WTC11 (cell line): ENCODE results near the gene ABL1. TPM values are rescaled to one million over a fixed set of nuclear protein-coding genes. Genes with fewer than 3 reads are reported as not detected.

Source experiments
- ATAC-seq: fragments of 200-7000 bp; cut with Tn5 transposase; 2 replicates; pipeline ENCODE4 v1.10.0; 2021; ENCODE audit warnings: mild to moderate bottlenecking, moderate library complexity
- CTCF ChIA-PET: fragments of 300-600 bp; sonication (Branson Sonifier 250); formaldehyde crosslinking; loops from one replicate; lab custom pipeline; 2021; ENCODE audit warnings: antibody characterized with exemption; lab: Charles Lee
- POLR2A ChIA-PET: fragments of 350-600 bp; sonication (Branson Sonifier 250); formaldehyde crosslinking; loops from one replicate; lab custom pipeline; 2021; ENCODE audit warnings: antibody characterized with exemption; lab: Charles Lee
- DNase-seq: peaks from one replicate; pipeline ENCODE4 v3.0.0; 2021; ENCODE audit warnings: low spot score
- H3K27ac Mint-ChIP-seq: 2 replicates; pipeline ENCODE4 v1.8.0; 2021; ENCODE audit warnings: mixed read lengths
- H3K27me3 Mint-ChIP-seq: 2 replicates; pipeline ENCODE4 v1.8.0; 2021; ENCODE audit warnings: low read depth, mild to moderate bottlenecking, moderate library complexity, mixed read lengths
- H3K36me3 Mint-ChIP-seq: 2 replicates; pipeline ENCODE4 v1.8.0; 2021; ENCODE audit warnings: mixed read lengths
- H3K4me1 Mint-ChIP-seq: 2 replicates; pipeline ENCODE4 v1.8.0; 2022; ENCODE audit warnings: mixed read lengths
- H3K4me3 Mint-ChIP-seq: 2 replicates; pipeline ENCODE4 v1.8.0; 2021; ENCODE audit warnings: mild to moderate bottlenecking, moderate library complexity, mixed read lengths
- H3K9me3 Mint-ChIP-seq: 2 replicates; pipeline ENCODE4 v1.8.0; 2021; ENCODE audit warnings: mixed read lengths
- CTCF ChIP-seq: fragments of 200-600 bp; IDR thresholded peaks from 2 replicates; pipeline ENCODE4 v1.8.0; 2022; ENCODE audit warnings: antibody characterized with exemption
- FOXK1 ChIP-seq: sonication (generic); formaldehyde crosslinking; IDR thresholded peaks from 2 replicates; pipeline ENCODE4 v1.8.0; 2022; ENCODE audit warnings: mild to moderate bottlenecking, moderate library complexity, missing genetic modification reagents
- FOXP1 ChIP-seq: sonication (generic); formaldehyde crosslinking; IDR thresholded peaks from 2 replicates; pipeline ENCODE4 v1.8.0; 2022; ENCODE audit warnings: missing genetic modification reagents, mild to moderate bottlenecking, moderate library complexity, borderline replicate concordance
- JAZF1 ChIP-seq: fragments of 250-450 bp; sonication (Bioruptor Pico); IDR thresholded peaks from 2 replicates; pipeline ENCODE4 v1.9.0; 2021; ENCODE audit warnings: moderate library complexity, mild to moderate bottlenecking, inconsistent platforms
- NFE2L1 ChIP-seq: sonication (generic); formaldehyde crosslinking; IDR thresholded peaks from 2 replicates; pipeline ENCODE4 v1.8.1; 2023; ENCODE audit warnings: missing genetic modification reagents
- OVOL2 ChIP-seq: fragments of 250-450 bp; sonication (Bioruptor Pico); IDR thresholded peaks from 2 replicates; pipeline ENCODE4 v1.9.0; 2021; ENCODE audit warnings: mild to moderate bottlenecking, borderline replicate concordance
- PRRX2 ChIP-seq: fragments of 250-450 bp; sonication (Bioruptor Pico); IDR thresholded peaks from 2 replicates; pipeline ENCODE4 v1.8.0; 2021; ENCODE audit warnings: mild to moderate bottlenecking
- TEAD1 ChIP-seq: sonication (generic); formaldehyde crosslinking; IDR thresholded peaks from 2 replicates; pipeline ENCODE4 v1.8.0; 2022; ENCODE audit warnings: mild to moderate bottlenecking, missing genetic modification reagents
- total RNA-seq: library from RNA; stranded (reverse); gene quantifications from 3 replicates; pipeline ENCODE4 v1.2.3, GENCODE V29; 2021
- TF ChIP-seq, protein P1 (sequence below): sonication (generic); formaldehyde crosslinking; IDR thresholded peaks from 2 replicates; pipeline ENCODE4 v1.8.1; 2022; ENCODE audit warnings: low read depth, mild to moderate bottlenecking, moderate library complexity, missing genetic modification reagents, borderline replicate concordance
- TF ChIP-seq, protein P2 (sequence below): sonication (generic); formaldehyde crosslinking; IDR thresholded peaks from 2 replicates; pipeline ENCODE4 v1.8.1; 2023; ENCODE audit warnings: mild to moderate bottlenecking, missing genetic modification reagents
- TF ChIP-seq, protein P3 (sequence below): sonication (generic); formaldehyde crosslinking; IDR thresholded peaks from 2 replicates; pipeline ENCODE4 v1.8.1; 2023; ENCODE audit warnings: mild to moderate bottlenecking, missing genetic modification reagents
- TF ChIP-seq, protein P4 (sequence below): sonication (generic); formaldehyde crosslinking; IDR thresholded peaks from 2 replicates; pipeline ENCODE4 v1.8.0; 2022; ENCODE audit warnings: missing genetic modification reagents
- TF ChIP-seq, protein P5 (sequence below): fragments of 250-450 bp; sonication (Bioruptor Pico); IDR thresholded peaks from 2 replicates; pipeline ENCODE4 v1.8.0; 2021; ENCODE audit warnings: mild to moderate bottlenecking

ABL1 gene
- total RNA-seq, 1 experiment from 2014 or later, result 104 TPM

DNA sequence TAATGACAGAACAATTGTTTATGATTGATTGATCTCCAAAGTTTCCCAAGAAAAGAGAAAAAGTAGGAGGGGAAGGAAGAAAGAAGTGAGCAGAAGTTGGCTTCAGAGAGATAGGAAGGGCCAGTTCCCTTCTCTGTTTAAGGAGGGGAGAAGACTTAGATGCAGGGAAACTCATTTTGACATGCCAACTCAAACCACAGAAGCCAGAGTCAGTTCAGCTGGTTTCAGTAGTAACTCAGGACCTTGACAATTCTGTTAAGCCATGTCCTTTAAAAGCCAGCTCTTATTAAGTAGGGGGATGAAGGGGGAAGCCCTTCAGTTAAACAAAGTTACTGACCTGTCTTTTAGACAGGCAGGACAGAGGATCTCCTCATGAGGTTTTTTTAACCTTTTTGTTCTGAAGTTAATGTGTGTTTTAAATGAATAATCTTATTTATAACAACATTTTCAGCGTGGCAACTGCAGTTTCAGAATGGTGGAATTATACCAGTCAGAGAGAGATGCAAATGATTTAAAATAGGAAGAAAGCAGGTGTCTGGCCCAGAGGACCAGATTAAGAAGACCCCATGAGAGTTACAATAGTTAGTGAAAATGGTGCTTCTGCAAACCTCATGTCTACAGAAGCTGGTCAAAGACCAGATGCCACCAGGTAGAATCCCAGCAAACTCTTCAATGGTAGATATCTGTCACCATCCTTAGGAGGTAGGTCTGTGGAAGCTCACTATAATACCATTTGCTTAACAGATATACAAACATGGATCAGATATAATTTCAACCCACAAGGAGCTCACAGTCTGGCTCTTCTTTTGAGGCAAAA, 29.3 kb upstream of the ABL1 start:
- Mint-ChIP-seq H3K36me3 (peaks cover 6% of the 10 kb centered on the region; the same call in 1 of the 2 replicates), H3K4me1 (peaks cover 33% of the 10 kb centered on the region), H3K9me3 (peaks cover 7% of the 10 kb centered on the region), H3K27ac (peak overlapping the region; percentile 91), H3K27me3 (no peaks in the 10 kb centered on the region)
- POLR2A ChIA-PET, result interaction anchor here (1.0 kb wide), 1 partner anchor 30 kb away, joined by 3 read pairs; no protein-coding TSS in a partner anchor
- no peak for ATAC-seq
- TF ChIP-seq OVOL2 (CRISPR knock-in tag), result no peak
- no peak for TF ChIP-seq TEAD1 (CRISPR knock-in tag)
- TF ChIP-seq, protein P1, sequence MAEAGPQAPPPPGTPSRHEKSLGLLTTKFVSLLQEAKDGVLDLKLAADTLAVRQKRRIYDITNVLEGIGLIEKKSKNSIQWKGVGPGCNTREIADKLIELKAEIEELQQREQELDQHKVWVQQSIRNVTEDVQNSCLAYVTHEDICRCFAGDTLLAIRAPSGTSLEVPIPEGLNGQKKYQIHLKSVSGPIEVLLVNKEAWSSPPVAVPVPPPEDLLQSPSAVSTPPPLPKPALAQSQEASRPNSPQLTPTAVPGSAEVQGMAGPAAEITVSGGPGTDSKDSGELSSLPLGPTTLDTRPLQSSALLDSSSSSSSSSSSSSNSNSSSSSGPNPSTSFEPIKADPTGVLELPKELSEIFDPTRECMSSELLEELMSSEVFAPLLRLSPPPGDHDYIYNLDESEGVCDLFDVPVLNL, result no peak
- TF ChIP-seq, protein P2, sequence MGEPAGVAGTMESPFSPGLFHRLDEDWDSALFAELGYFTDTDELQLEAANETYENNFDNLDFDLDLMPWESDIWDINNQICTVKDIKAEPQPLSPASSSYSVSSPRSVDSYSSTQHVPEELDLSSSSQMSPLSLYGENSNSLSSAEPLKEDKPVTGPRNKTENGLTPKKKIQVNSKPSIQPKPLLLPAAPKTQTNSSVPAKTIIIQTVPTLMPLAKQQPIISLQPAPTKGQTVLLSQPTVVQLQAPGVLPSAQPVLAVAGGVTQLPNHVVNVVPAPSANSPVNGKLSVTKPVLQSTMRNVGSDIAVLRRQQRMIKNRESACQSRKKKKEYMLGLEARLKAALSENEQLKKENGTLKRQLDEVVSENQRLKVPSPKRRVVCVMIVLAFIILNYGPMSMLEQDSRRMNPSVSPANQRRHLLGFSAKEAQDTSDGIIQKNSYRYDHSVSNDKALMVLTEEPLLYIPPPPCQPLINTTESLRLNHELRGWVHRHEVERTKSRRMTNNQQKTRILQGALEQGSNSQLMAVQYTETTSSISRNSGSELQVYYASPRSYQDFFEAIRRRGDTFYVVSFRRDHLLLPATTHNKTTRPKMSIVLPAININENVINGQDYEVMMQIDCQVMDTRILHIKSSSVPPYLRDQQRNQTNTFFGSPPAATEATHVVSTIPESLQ (CRISPR knock-in tag), result no peak
- TF ChIP-seq, all 79 proteins: peak for 0
- no peak for DNase-seq
- CTCF ChIA-PET, result interaction anchor here (0.6 to 1.7 kb wide), 3 partner anchors 61 to 465 kb away, joined by 4 to 5 read pairs (median 4); no protein-coding TSS in a partner anchor
- H3K4me3 Mint-ChIP-seq, result no peak overlapping the region

- peaks cover 8% of the 10 kb centered on the region for H3K9me3 Mint-ChIP-seq
- H3K4me3 Mint-ChIP-seq, result no peak overlapping the region
- H3K27me3 Mint-ChIP-seq, result no peaks in the 10 kb centered on the region
- DNase-seq (no peak), ATAC-seq (no peak)
- H3K27ac Mint-ChIP-seq, result 0 out of 2 replicates have a peak overlapping the region, but pooled peaks have one; percentile 26
- CTCF ChIA-PET, result interaction anchor here (1.5 to 1.7 kb wide), 2 partner anchors 60 to 192 kb away, joined by 4 to 5 read pairs; no protein-coding TSS in a partner anchor
- peaks cover 33% of the 10 kb centered on the region for H3K4me1 Mint-ChIP-seq
- POLR2A ChIA-PET, result interaction anchor here (1.0 kb wide), 1 partner anchor 30 kb away, joined by 3 read pairs; no protein-coding TSS in a partner anchor
- TF ChIP-seq, protein P3, sequence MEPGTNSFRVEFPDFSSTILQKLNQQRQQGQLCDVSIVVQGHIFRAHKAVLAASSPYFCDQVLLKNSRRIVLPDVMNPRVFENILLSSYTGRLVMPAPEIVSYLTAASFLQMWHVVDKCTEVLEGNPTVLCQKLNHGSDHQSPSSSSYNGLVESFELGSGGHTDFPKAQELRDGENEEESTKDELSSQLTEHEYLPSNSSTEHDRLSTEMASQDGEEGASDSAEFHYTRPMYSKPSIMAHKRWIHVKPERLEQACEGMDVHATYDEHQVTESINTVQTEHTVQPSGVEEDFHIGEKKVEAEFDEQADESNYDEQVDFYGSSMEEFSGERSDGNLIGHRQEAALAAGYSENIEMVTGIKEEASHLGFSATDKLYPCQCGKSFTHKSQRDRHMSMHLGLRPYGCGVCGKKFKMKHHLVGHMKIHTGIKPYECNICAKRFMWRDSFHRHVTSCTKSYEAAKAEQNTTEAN (CRISPR knock-in tag), result no peak
- TF ChIP-seq PRRX2 (CRISPR knock-in tag), result no peak
- TF ChIP-seq NFE2L1 (CRISPR knock-in tag), result no peak
- TF ChIP-seq, protein P4, sequence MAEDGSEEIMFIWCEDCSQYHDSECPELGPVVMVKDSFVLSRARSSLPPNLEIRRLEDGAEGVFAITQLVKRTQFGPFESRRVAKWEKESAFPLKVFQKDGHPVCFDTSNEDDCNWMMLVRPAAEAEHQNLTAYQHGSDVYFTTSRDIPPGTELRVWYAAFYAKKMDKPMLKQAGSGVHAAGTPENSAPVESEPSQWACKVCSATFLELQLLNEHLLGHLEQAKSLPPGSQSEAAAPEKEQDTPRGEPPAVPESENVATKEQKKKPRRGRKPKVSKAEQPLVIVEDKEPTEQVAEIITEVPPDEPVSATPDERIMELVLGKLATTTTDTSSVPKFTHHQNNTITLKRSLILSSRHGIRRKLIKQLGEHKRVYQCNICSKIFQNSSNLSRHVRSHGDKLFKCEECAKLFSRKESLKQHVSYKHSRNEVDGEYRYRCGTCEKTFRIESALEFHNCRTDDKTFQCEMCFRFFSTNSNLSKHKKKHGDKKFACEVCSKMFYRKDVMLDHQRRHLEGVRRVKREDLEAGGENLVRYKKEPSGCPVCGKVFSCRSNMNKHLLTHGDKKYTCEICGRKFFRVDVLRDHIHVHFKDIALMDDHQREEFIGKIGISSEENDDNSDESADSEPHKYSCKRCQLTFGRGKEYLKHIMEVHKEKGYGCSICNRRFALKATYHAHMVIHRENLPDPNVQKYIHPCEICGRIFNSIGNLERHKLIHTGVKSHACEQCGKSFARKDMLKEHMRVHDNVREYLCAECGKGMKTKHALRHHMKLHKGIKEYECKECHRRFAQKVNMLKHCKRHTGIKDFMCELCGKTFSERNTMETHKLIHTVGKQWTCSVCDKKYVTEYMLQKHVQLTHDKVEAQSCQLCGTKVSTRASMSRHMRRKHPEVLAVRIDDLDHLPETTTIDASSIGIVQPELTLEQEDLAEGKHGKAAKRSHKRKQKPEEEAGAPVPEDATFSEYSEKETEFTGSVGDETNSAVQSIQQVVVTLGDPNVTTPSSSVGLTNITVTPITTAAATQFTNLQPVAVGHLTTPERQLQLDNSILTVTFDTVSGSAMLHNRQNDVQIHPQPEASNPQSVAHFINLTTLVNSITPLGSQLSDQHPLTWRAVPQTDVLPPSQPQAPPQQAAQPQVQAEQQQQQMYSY, result no peak
- no peak for TF ChIP-seq FOXP1 (CRISPR knock-in tag)
- no peak for TF ChIP-seq FOXK1 (CRISPR knock-in tag)
- no peak for TF ChIP-seq JAZF1 (CRISPR knock-in tag)
- TF ChIP-seq, protein P5, sequence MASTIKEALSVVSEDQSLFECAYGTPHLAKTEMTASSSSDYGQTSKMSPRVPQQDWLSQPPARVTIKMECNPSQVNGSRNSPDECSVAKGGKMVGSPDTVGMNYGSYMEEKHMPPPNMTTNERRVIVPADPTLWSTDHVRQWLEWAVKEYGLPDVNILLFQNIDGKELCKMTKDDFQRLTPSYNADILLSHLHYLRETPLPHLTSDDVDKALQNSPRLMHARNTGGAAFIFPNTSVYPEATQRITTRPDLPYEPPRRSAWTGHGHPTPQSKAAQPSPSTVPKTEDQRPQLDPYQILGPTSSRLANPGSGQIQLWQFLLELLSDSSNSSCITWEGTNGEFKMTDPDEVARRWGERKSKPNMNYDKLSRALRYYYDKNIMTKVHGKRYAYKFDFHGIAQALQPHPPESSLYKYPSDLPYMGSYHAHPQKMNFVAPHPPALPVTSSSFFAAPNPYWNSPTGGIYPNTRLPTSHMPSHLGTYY, result no peak
- TF ChIP-seq OVOL2 (CRISPR knock-in tag), result no peak
- TF ChIP-seq CTCF, result no peak
- peaks cover 6% of the 10 kb centered on the region; the same call in 1 of the 2 replicates for H3K36me3 Mint-ChIP-seq
These were observed 28.7 kb upstream of the ABL1 start for GRCh38 chr9:130806327-130806716.
